ENCODE results near the gene IQSEC3. TPM values are rescaled to one million over a fixed set of nuclear protein-coding genes. Genes with fewer than 3 reads are reported as not detected.

The IQSEC3 gene
- total RNA-seq, 1 donor from 2014 or later, result 1.1 TPM

- TF ChIP-seq CTCF (conservative IDR thresholded peaks at IDR 0.05), result no peak
- no peaks in the 10 kb centered on the region for H3K4me1 Mint-ChIP-seq
- H3K36me3 Mint-ChIP-seq (ENCODE audit: low read depth), result no peaks in the 10 kb centered on the region
- H3K9me3 Mint-ChIP-seq, result no peaks in the 10 kb centered on the region
- no peak overlapping the region for H3K27ac Mint-ChIP-seq (ENCODE audit: unreplicated experiment)
- no peak for DNase-seq (ENCODE audit: low read depth, low spot score)
- H3K4me3 Mint-ChIP-seq, result no peak overlapping the region
- peaks cover 3% of the 10 kb centered on the region for H3K27me3 Mint-ChIP-seq (ENCODE audit: low read depth)
Observed at GRCh38 chr12:118591-118990, 52.0 kb downstream of the IQSEC3 start.

- Mint-ChIP-seq H3K36me3 (ENCODE audit: low read depth) (no peaks in the 10 kb centered on the region), H3K4me1 (no peaks in the 10 kb centered on the region), H3K9me3 (no peaks in the 10 kb centered on the region), H3K27ac (ENCODE audit: unreplicated experiment) (no peak overlapping the region), H3K27me3 (ENCODE audit: low read depth) (peaks cover 3% of the 10 kb centered on the region), H3K4me3 (no peak overlapping the region)
- TF ChIP-seq CTCF (conservative IDR thresholded peaks at IDR 0.05), result no peak
- no peak for DNase-seq (ENCODE audit: low read depth, low spot score)
Observed at GRCh38 chr12:120951-121350, 54.4 kb downstream of the IQSEC3 start.

DNA sequence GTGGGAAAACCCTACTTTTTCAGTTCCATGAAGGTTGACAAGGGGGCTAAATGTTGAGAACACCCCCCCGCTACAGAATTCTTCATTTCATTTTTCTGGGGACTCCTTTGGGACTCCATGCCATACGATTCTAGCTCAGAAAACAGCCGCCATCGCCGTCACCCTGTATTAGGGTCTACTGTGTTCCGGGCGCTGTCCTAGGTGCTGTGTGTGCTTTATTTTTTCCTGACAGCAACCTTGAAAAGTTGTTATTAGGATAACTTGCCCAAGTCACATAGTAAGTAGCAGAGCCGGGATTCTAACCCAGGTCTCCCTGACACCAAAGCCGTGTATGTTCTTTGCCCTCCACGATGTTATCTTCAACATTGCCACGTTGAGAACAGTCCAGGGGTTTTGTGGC, 55.1 kb downstream of the IQSEC3 start:
- Mint-ChIP-seq H3K4me1 (no peaks in the 10 kb centered on the region), H3K4me3 (no peak overlapping the region), H3K27me3 (ENCODE audit: low read depth) (peaks cover 3% of the 10 kb centered on the region), H3K27ac (ENCODE audit: unreplicated experiment) (no peak overlapping the region), H3K36me3 (ENCODE audit: low read depth) (no peaks in the 10 kb centered on the region), H3K9me3 (no peaks in the 10 kb centered on the region)
- DNase-seq (ENCODE audit: low read depth, low spot score), result no peak
- no peak for TF ChIP-seq CTCF (conservative IDR thresholded peaks at IDR 0.05)

GRCh38 chr12:125075-125474, 58.5 kb downstream of the IQSEC3 start:
- Mint-ChIP-seq H3K36me3 (ENCODE audit: low read depth) (no peaks in the 10 kb centered on the region), H3K9me3 (no peaks in the 10 kb centered on the region), H3K27me3 (ENCODE audit: low read depth) (no peaks in the 10 kb centered on the region), H3K4me3 (no peak overlapping the region), H3K27ac (ENCODE audit: unreplicated experiment) (no peak overlapping the region), H3K4me1 (no peaks in the 10 kb centered on the region)
- no peak for TF ChIP-seq CTCF (conservative IDR thresholded peaks at IDR 0.05)
- DNase-seq (ENCODE audit: low read depth, low spot score), result no peak

DNA sequence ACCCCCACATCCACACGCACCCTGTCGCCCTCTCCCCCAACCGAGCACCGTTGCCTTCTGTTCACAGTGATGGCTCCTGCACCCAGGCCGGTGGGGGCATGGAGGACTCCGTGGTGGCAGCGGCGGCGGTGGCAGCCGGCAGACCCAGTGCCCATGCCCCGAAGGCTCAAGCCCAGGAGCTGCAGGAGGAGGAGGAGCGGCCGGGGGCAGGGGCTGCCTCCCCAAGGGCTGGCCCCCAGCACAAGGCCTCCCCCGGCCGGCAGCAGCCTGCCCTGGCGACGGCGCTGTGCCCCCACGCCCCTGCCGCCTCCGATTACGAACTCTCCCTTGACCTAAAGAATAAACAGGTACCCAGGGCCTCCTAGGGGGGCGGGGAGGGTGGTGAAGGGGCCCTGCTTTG, 59.0 kb downstream of the IQSEC3 start:
- no peak for DNase-seq (ENCODE audit: low read depth, low spot score)
- Mint-ChIP-seq H3K27me3 (ENCODE audit: low read depth) (no peaks in the 10 kb centered on the region), H3K4me1 (no peaks in the 10 kb centered on the region), H3K9me3 (no peaks in the 10 kb centered on the region), H3K4me3 (no peak overlapping the region), H3K36me3 (ENCODE audit: low read depth) (no peaks in the 10 kb centered on the region), H3K27ac (ENCODE audit: unreplicated experiment) (no peak overlapping the region)
- TF ChIP-seq CTCF (conservative IDR thresholded peaks at IDR 0.05), result no peak

- TF ChIP-seq CTCF (conservative IDR thresholded peaks at IDR 0.05), result no peak
- H3K4me3 Mint-ChIP-seq, result no peak overlapping the region
- no peaks in the 10 kb centered on the region for H3K36me3 Mint-ChIP-seq (ENCODE audit: low read depth)
- no peaks in the 10 kb centered on the region for H3K9me3 Mint-ChIP-seq
- no peak overlapping the region for H3K27ac Mint-ChIP-seq (ENCODE audit: unreplicated experiment)
- DNase-seq (ENCODE audit: low read depth, low spot score), result no peak
- H3K4me1 Mint-ChIP-seq, result no peaks in the 10 kb centered on the region
- no peaks in the 10 kb centered on the region for H3K27me3 Mint-ChIP-seq (ENCODE audit: low read depth)
Observed at GRCh38 chr12:128079-128478, 61.5 kb downstream of the IQSEC3 start.
